Duodenal mucosa (tissue), 2 donors: ENCODE measurements around the gene LRRC7.

Source experiments
- H3K27ac ChIP-seq: one replicate; pipeline ENCODE4 v1.7.0; 2013; ENCODE audit warnings: low read depth, low read length
- H3K27me3 ChIP-seq, 2 donors: one replicate each; pipeline ENCODE4 v1.7.0; 2013; ENCODE audit warnings: low read length in 2 of 2, control low read depth in 1 of 2; ENCODE audit not compliant: insufficient read depth in 2 of 2, control insufficient read depth in 1 of 2
- H3K36me3 ChIP-seq, 2 donors: one replicate each; pipeline ENCODE4 v1.7.0; 2013; ENCODE audit warnings: low read length in 2 of 2, control low read depth in 1 of 2; ENCODE audit not compliant: insufficient read depth in 2 of 2, control insufficient read depth in 1 of 2
- H3K4me1 ChIP-seq, 2 donors: one replicate each; pipeline ENCODE4 v1.7.0; 2013; ENCODE audit warnings: low read length in 2 of 2, control low read depth in 1 of 2; ENCODE audit not compliant: insufficient read depth in 2 of 2, control insufficient read depth in 1 of 2
- H3K4me3 ChIP-seq, 2 donors: one replicate each; pipeline ENCODE4 v1.7.0; 2013; ENCODE audit warnings: low read length in 2 of 2, low read depth in 1 of 2
- H3K9ac ChIP-seq, 2 donors: one replicate each; pipeline ENCODE4 v1.7.0; 2013; ENCODE audit warnings: low read length in 2 of 2, low read depth in 1 of 2
- H3K9me3 ChIP-seq, 2 donors: one replicate each; pipeline ENCODE4 v1.7.0; 2013; ENCODE audit warnings: low read length in 2 of 2, control low read depth in 1 of 2; ENCODE audit not compliant: control insufficient read depth in 1 of 2

LRRC7 gene

GRCh38 chr1:69982992-69983391 is 415.3 kb downstream of the LRRC7 start:
- no peaks in the 10 kb centered on the region for H3K36me3 ChIP-seq
- H3K9ac ChIP-seq: no peak overlapping the region
- H3K9me3 ChIP-seq: no peaks in the 10 kb centered on the region
- H3K4me3 ChIP-seq: no peak overlapping the region
- no peak overlapping the region for H3K27ac ChIP-seq
- no peaks in the 10 kb centered on the region for H3K4me1 ChIP-seq
- H3K27me3 ChIP-seq: no peaks in the 10 kb centered on the region

DNA sequence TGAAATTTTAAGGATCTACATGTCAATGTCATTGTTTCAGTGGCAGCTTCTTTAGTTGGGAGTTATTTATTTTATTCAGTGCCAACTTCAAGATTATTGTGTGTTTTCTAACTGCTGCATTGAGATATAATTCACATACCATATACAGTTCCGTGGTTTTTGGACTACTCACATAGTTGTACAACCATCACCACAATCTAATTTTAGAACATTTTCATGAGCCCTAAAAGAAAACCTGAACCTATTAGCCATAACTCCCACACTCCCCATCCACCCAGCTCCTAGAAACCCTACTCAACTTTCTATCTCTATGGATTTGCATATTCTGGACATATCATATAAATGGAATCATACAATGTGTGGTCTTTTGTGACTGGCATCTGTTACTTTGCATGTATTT is 417.7 kb downstream of the LRRC7 start:
- Histone ChIP-seq H3K9me3 (no peaks in the 10 kb centered on the region), H3K27me3 (no peaks in the 10 kb centered on the region), H3K4me1 (no peaks in the 10 kb centered on the region), H3K36me3 (no peaks in the 10 kb centered on the region), H3K4me3 (no peak overlapping the region), H3K27ac (no peak overlapping the region), H3K9ac (no peak overlapping the region)

GRCh38 chr1:69985901-69986439 is 418.2 kb downstream of the LRRC7 start:
- no peaks in the 10 kb centered on the region for H3K36me3 ChIP-seq
- no peaks in the 10 kb centered on the region for H3K9me3 ChIP-seq
- H3K9ac ChIP-seq: no peak overlapping the region
- H3K4me1 ChIP-seq: no peaks in the 10 kb centered on the region
- H3K4me3 ChIP-seq: no peak overlapping the region
- H3K27ac ChIP-seq: no peak overlapping the region
- H3K27me3 ChIP-seq: no peaks in the 10 kb centered on the region

DNA sequence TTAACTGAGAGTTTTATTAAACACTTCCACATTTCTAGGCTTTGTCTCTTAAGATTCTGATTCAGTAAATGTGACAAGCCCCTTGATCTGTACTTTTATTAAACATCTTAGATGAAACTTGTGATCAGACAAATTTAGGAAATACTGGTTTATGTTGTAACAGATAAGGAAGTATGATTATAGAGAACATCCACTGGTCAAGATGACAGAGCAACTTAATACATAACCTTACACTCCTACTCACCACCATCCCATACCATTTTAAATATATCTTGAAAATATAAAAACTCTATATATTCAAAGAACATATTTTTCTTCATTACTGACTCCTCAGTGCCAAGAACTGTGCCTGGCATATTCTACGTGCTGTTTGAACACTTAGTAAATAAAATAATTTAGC is 420.2 kb downstream of the LRRC7 start:
- Histone ChIP-seq H3K27me3 (no peaks in the 10 kb centered on the region), H3K9me3 (no peaks in the 10 kb centered on the region)

DNA sequence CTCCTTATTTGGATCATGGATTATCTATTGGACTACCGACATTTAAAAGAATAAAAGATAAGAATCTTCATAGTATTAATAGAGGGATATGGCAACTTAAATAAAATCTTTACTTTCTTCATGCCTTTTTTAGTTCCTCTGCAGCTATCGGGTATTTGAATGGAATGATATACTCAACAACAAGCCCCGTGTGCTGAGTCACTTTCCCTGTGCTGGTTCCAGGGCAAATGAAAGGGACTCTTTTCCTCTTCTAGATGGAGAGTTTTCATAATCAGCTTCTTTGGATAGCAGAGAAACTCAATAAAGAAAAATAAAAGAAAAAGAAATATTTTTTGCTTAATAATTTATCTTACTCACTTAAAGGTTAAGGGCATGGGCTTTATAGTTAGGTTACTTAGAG is 423.9 kb downstream of the LRRC7 start:
- H3K9ac ChIP-seq: no peak overlapping the region
- H3K27me3 ChIP-seq: no peaks in the 10 kb centered on the region
- H3K4me1 ChIP-seq: no peaks in the 10 kb centered on the region
- H3K9me3 ChIP-seq: no peaks in the 10 kb centered on the region
- no peaks in the 10 kb centered on the region for H3K36me3 ChIP-seq
- H3K4me3 ChIP-seq: no peak overlapping the region
- H3K27ac ChIP-seq: no peak overlapping the region

More for the DNA sequence above, 420.2 kb downstream of the LRRC7 start:
- H3K36me3 ChIP-seq: no peaks in the 10 kb centered on the region
- no peak overlapping the region for H3K4me3 ChIP-seq
- H3K27ac ChIP-seq: no peak overlapping the region
- no peak overlapping the region for H3K9ac ChIP-seq
- H3K4me1 ChIP-seq: no peaks in the 10 kb centered on the region

DNA sequence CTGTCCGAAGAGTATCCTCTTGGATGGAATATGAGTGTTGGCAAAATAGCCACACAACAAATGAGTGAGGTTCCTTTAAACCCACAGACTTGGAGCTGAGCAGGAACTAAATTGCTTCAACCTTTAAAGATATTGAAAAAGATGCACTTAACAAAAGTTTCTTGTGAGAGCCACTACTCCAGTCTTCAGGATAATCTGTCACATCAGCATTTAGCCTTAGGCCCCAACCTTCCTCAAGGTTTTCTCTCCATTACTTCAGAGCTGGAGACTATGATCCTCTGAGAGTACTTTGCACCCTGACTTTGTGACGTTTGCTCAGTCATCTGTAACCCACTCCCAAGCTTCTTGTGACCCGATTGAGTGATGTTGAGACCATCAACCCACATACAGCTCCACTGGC is 424.9 kb downstream of the LRRC7 start:
- Histone ChIP-seq H3K4me3 (no peak overlapping the region), H3K4me1 (no peaks in the 10 kb centered on the region), H3K27me3 (no peaks in the 10 kb centered on the region), H3K36me3 (no peaks in the 10 kb centered on the region), H3K9ac (no peak overlapping the region), H3K9me3 (no peaks in the 10 kb centered on the region), H3K27ac (no peak overlapping the region)

DNA sequence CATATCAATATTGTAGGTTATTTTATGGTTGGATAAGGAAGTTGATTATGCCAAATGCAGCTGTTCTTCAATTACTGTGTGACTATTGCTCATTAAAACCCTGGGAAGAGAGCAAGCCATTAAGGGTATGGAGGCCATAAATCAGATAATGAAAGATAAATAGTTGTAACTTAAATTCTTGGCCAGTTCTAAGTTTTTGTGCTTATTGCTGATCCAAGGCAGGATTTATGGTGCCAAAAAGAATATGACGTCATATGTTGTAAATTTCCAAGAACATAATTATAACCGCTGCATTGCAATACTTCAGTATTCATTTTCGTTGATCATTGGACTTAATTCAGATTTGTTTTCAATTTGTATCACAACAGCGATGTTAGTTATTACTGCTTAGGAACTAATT is 426.1 kb downstream of the LRRC7 start:
- Histone ChIP-seq H3K27me3 (no peaks in the 10 kb centered on the region), H3K27ac (no peak overlapping the region), H3K4me3 (no peak overlapping the region), H3K36me3 (no peaks in the 10 kb centered on the region), H3K9me3 (no peaks in the 10 kb centered on the region), H3K9ac (no peak overlapping the region), H3K4me1 (no peaks in the 10 kb centered on the region)

DNA sequence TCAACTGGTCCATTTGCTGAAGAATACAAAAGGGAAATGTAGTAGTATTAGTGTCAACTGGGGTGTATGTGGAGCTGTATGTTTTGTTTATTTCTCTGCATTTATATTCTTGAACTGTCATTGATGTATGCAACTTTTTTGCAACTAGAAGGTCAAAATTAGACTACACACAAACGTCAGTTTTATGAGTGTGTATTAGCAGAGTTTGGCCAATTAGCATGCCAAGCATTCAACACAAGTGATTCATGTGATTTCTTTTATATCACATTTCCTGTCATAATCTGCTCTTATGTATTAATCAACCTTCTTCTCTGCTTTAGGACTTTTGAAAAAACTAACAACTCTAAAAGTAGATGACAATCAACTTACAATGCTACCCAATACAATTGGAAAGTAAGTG is 426.5 kb downstream of the LRRC7 start:
- no peaks in the 10 kb centered on the region for H3K4me1 ChIP-seq

GRCh38 chr1:69998847-69999246 is 431.1 kb downstream of the LRRC7 start:
- Histone ChIP-seq H3K36me3 (no peaks in the 10 kb centered on the region), H3K9ac (no peak overlapping the region), H3K27ac (no peak overlapping the region), H3K4me3 (no peak overlapping the region), H3K9me3 (no peaks in the 10 kb centered on the region), H3K27me3 (no peaks in the 10 kb centered on the region), H3K4me1 (no peaks in the 10 kb centered on the region)

More for the DNA sequence above, 426.5 kb downstream of the LRRC7 start:
- Histone ChIP-seq H3K9me3 (no peaks in the 10 kb centered on the region), H3K4me3 (no peak overlapping the region), H3K27me3 (no peaks in the 10 kb centered on the region), H3K27ac (no peak overlapping the region), H3K9ac (no peak overlapping the region), H3K36me3 (no peaks in the 10 kb centered on the region)

DNA sequence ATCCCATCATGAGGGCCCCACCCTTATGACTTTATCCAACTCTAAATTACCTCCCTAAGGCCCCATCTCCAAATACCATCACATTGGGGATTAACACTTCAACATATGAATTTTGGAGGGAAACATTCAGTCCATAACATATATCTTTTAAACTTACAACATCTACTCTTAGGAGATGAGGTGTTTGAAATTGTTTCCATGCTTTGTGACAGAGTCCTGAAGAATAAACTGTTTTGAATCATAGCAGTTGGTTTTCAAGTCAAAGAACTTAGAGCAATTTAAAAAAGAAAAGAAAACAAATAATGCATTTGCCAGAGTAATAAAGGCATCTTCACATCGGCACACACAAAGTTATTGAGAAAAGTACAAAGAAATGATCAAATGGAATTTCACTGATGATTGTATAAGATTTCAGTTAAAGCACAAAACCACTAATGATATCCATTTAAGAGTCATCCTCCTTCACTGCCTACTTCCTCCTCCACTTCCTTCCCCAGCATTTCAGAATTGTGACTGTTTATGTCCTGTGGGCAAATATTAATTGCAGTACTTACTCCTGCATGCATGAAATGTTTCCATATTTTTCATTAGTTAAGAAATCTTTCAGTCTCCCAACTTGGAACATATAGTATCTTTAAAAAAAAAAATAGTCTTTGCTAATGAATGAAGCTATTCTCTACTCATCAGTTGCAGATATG is 435.6 kb downstream of the LRRC7 start:
- Histone ChIP-seq H3K27ac (no peak overlapping the region), H3K4me1 (no peaks in the 10 kb centered on the region), H3K9ac (no peak overlapping the region), H3K4me3 (no peak overlapping the region), H3K27me3 (no peaks in the 10 kb centered on the region), H3K36me3 (no peaks in the 10 kb centered on the region), H3K9me3 (no peaks in the 10 kb centered on the region)
